ENCODE results near the gene SAPCD2. TPM values are rescaled to one million over a fixed set of nuclear protein-coding genes. Genes with fewer than 3 reads are reported as not detected.

The SAPCD2 gene
- total RNA-seq, 1 experiment from 2014 or later = 18.4 TPM

DNA sequence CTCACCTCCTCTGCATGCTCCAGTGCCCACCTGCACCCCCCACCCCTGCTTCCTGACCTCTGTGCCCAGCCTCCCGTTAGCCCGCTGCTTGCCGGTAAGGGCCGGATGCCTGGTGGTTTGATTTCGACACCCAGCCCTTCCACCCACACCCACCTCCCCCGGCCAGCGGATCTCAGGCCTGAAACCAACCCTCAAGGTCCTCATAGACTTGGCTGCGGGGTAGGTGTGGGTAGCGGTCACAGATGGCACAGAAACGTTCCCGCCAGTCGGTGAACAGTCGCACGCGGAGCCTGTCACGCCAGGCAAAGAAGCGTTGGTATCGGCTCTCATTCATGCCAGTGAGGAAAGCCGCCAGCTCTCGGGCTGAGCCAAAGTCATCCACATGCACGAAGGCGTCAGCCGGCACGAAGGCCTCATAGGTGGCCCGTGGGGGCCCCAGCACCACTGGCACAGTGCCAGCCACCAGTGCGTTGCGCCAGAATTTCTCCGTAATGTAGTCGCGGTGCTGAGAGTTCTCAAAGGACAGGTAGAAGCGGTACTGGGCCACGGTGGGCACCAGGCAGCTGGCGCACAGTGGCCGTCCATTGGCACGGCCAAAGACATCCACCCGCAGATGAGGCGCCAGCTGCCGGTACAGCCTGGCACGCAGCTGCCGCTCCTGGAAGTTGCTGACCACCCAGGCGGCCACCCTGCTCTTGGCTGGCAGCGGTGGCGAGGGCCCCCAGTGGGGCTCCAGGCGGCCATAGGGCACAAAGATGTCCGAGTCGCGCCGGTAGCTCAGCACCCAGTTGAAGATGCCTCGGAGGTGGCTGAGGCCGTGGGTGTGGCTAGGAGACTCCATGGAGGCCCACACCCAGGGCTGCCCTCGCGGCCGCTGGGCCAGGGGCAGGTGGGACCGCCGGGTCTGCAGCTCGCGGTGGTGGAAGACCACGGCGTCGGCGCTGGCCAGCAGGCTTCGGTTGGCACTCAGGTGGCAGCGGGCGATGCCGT, 39.5 kb downstream of the SAPCD2 start:
- ChIA-PET POLR2A (no interaction called here), CTCF (no interaction called here)
- Histone ChIP-seq H3K4me3 (ENCODE audit: low read depth in 2 of 2, low read length in 2 of 2) (no peak overlapping the region), H3K36me3 (ENCODE audit: control insufficient read depth, insufficient read depth, low read length) (no peaks in the 10 kb centered on the region), H3K9me3 (ENCODE audit: control insufficient read depth, insufficient read depth, low read depth, low read length) (no peaks in the 10 kb centered on the region), H3K4me1 (ENCODE audit: control insufficient read depth, insufficient read depth, low read length) (peaks cover 22% of the 10 kb centered on the region), H3K27ac (ENCODE audit: low read length) (no peak overlapping the region), H3K27me3 (ENCODE audit: control insufficient read depth, insufficient read depth, low read length) (no peaks in the 10 kb centered on the region)
- in situ Hi-C loops (cut with HindIII; ENCODE audit: low pct_unique_long_range_greater_than_20kb, low sequenced_read_pairs) = no loop called here
- intact Hi-C loops (cut with micrococcal nuclease; ENCODE audit: unreplicated experiment) = loop anchor here (10.0 kb wide), 1 partner anchor 86 kb away; the partner anchor contains the start of genes C8G and FBXW5
- ATAC-seq (no peak), DNase-seq (ENCODE audit: low read depth, low spot score) (no peak)
- no peak for TF ChIP-seq TCF7L2 (IDR thresholded peaks at IDR 0.05; ENCODE audit: low read depth, low read length)
- TF ChIP-seq, protein P1, sequence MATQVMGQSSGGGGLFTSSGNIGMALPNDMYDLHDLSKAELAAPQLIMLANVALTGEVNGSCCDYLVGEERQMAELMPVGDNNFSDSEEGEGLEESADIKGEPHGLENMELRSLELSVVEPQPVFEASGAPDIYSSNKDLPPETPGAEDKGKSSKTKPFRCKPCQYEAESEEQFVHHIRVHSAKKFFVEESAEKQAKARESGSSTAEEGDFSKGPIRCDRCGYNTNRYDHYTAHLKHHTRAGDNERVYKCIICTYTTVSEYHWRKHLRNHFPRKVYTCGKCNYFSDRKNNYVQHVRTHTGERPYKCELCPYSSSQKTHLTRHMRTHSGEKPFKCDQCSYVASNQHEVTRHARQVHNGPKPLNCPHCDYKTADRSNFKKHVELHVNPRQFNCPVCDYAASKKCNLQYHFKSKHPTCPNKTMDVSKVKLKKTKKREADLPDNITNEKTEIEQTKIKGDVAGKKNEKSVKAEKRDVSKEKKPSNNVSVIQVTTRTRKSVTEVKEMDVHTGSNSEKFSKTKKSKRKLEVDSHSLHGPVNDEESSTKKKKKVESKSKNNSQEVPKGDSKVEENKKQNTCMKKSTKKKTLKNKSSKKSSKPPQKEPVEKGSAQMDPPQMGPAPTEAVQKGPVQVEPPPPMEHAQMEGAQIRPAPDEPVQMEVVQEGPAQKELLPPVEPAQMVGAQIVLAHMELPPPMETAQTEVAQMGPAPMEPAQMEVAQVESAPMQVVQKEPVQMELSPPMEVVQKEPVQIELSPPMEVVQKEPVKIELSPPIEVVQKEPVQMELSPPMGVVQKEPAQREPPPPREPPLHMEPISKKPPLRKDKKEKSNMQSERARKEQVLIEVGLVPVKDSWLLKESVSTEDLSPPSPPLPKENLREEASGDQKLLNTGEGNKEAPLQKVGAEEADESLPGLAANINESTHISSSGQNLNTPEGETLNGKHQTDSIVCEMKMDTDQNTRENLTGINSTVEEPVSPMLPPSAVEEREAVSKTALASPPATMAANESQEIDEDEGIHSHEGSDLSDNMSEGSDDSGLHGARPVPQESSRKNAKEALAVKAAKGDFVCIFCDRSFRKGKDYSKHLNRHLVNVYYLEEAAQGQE (IDR thresholded peaks at IDR 0.05; ENCODE audit: insufficient read depth in 1 of 2, low read depth in 2 of 2, low read length in 1 of 2) = no peak
- no peak for TF ChIP-seq SIN3A (IDR thresholded peaks at IDR 0.05; ENCODE audit: borderline replicate concordance, insufficient read depth, low read depth, low read length)
- TF ChIP-seq, protein P2, sequence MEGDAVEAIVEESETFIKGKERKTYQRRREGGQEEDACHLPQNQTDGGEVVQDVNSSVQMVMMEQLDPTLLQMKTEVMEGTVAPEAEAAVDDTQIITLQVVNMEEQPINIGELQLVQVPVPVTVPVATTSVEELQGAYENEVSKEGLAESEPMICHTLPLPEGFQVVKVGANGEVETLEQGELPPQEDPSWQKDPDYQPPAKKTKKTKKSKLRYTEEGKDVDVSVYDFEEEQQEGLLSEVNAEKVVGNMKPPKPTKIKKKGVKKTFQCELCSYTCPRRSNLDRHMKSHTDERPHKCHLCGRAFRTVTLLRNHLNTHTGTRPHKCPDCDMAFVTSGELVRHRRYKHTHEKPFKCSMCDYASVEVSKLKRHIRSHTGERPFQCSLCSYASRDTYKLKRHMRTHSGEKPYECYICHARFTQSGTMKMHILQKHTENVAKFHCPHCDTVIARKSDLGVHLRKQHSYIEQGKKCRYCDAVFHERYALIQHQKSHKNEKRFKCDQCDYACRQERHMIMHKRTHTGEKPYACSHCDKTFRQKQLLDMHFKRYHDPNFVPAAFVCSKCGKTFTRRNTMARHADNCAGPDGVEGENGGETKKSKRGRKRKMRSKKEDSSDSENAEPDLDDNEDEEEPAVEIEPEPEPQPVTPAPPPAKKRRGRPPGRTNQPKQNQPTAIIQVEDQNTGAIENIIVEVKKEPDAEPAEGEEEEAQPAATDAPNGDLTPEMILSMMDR (IDR thresholded peaks at IDR 0.05) = no peak
- TF ChIP-seq POLR2AphosphoS5 (IDR thresholded peaks at IDR 0.05; ENCODE audit: low read depth, low read length) = no peak
- BruUV-seq (replicated peaks) = no TSS peak

DNA sequence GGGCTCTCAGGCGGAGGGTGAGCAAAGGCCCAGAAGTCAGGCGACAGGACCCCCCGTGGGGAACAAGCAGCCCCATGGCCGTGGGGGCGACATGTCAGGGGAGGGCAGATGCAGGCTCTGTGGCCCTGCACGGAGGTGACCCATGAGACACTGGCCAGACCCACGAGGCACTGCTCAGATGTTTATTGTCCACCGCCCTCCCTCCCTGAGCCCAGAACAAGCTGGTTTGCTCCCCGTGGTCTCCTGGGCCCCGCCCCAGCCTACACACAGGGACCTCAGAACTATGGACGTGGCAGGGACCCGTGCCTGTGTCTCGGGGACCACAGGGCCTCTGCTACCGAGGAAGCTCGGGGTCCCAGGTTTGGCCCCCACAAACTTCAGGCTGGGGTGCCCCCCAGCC, 40.4 kb downstream of the SAPCD2 start:
- ChIA-PET POLR2A (no interaction called here), CTCF (interaction anchor here (0.6 to 1.4 kb wide), 12 partner anchors 8 to 240 kb away, joined by 3 to 14 read pairs (median 4); partner anchors contain the start of gene CLIC3)
- Histone ChIP-seq H3K27ac (ENCODE audit: low read length) (no peak overlapping the region), H3K27me3 (ENCODE audit: control insufficient read depth, insufficient read depth, low read length) (no peaks in the 10 kb centered on the region), H3K9me3 (ENCODE audit: control insufficient read depth, insufficient read depth, low read depth, low read length) (no peaks in the 10 kb centered on the region), H3K4me3 (ENCODE audit: low read depth in 2 of 2, low read length in 2 of 2) (no peak overlapping the region), H3K36me3 (ENCODE audit: control insufficient read depth, insufficient read depth, low read length) (no peaks in the 10 kb centered on the region), H3K4me1 (ENCODE audit: control insufficient read depth, insufficient read depth, low read length) (peaks cover 27% of the 10 kb centered on the region)
- in situ Hi-C loops (cut with HindIII; ENCODE audit: low pct_unique_long_range_greater_than_20kb, low sequenced_read_pairs) (no loop called here), intact Hi-C loops (cut with micrococcal nuclease; ENCODE audit: unreplicated experiment) (loop anchor here (10.0 kb wide), 1 partner anchor 85 kb away; the partner anchor contains the start of genes C8G and FBXW5)
- TF ChIP-seq, protein P2 (IDR thresholded peaks at IDR 0.05) = no peak
- TF ChIP-seq POLR2AphosphoS5 (IDR thresholded peaks at IDR 0.05; ENCODE audit: low read depth, low read length) (no peak), TCF7L2 (IDR thresholded peaks at IDR 0.05; ENCODE audit: low read depth, low read length) (no peak), SIN3A (IDR thresholded peaks at IDR 0.05; ENCODE audit: borderline replicate concordance, insufficient read depth, low read depth, low read length) (no peak)
- TF ChIP-seq, protein P1 (IDR thresholded peaks at IDR 0.05; ENCODE audit: insufficient read depth in 1 of 2, low read depth in 2 of 2, low read length in 1 of 2) = no peak
- DNase-seq (ENCODE audit: low read depth, low spot score) = no peak
- no TSS peak for BruUV-seq (replicated peaks)
- no peak for ATAC-seq
